GM18861 (cell line): Measurements from ENCODE around the gene TENT5C.
A peak's percentile ranks its signal among the peaks of the same experiment; 100 is the strongest.

Source experiments
- ATAC-seq: cut with Tn5 transposase; IDR thresholded peaks from one replicate; pipeline ENCODE4 v1.9.1; 2021; ENCODE audit not compliant: unreplicated experiment

Gene TENT5C

DNA sequence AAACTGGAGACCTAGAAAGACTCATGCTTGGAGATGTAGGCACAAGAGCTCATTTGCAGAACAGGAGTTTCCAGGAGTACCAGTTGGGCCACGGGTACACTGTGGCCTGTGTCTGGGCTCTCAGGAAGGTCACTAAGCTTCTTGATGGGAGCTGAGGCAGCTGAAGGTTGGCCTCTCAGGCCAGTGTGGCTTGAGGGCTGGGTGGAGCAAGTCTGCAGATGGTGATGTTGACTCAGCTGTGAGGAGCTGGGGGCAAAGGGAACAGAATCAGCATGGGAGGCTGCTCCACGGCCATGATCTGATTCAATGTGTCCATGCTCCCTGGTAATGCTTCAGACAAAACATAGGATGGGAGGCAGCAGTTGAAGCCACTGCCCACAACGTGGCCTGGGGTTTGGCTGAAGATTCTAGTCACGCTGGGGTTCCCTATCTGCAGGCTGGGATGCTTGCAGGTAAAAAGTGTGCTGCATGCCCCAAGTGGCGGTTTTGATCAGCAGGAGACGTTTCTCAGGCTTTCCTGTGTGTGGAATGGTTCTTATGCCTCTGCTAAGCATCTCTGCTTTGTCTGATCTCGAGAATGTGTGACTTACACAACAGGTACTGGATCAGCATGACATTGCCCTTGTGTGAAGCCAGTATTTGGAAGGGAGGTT lies 15.4 kb upstream of the TENT5C start:
- no peak for ATAC-seq

DNA sequence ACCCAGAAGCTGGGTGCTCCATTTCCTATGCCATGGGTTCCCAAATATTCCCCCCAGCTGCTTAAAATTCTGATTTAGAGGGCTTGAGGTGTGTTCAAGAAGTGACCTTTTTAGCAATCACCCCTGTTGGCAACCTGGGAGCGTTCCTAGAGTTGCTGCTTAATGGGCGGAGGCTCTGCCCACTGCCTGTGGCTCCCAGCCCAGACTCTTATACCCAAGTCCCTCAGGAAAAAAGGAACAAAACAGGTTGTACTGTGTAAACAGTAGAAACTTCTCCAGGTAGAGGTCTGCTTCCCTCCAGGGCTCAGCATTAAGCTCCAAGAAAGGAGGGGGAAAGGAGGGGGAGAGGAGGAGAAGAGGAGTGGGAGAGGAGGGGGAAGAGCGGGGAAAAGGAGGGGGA lies 14.6 kb upstream of the TENT5C start:
- no peak for ATAC-seq

DNA sequence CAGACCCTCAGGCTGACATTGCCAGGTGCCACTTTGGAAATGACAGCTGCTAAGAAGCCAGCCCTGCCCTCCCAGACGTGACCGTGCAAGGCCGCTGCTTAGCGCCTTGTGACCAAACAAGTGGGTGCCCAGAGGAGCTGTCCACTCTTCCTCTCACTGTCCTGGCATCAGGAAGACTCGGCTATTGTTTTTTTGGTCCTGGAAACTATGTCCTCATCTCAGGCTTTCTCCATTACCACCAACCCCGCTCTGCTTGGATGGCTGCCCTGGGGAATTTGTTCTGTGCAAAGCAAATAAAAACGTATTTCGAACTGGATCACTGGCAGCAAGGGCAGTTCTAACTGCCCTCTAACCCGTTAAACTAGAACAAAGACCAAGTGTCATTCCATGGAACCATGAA lies 13.7 kb upstream of the TENT5C start:
- no peak for ATAC-seq

DNA sequence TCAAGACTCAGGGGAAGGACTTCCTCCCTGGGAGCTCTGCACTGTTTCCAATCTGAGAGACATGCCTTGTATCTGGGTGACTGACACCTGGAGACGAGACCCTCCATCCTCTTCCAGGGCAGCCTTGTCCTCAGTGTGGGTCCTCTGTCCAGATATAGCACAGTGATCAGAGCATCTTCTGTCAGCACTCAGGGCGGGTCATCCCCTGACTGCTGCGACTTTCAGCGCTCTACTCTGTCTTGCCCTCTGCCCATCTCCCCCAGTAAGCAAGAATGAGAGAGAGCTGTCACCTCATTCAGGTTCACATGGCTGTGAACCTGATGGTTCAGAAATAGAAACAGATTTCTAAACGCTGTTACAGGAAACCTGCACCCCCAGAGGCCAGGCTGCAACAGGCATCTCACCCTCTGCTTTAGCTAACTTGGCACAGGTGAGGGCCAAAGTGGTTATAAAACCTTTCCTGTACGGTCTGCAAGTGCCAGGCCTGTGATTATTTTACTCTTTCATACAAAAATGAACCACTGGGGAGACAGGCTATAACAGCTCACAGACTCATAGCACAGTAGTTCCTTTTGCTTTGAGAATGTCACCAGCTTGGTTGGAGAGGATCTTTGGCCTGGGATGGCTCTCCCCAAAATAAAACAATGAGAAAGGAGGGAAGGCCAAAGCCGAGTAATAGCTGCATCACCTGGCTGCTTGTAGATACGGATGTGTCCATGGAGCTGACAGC lies 11.4 kb upstream of the TENT5C start:
- no peak for ATAC-seq

DNA sequence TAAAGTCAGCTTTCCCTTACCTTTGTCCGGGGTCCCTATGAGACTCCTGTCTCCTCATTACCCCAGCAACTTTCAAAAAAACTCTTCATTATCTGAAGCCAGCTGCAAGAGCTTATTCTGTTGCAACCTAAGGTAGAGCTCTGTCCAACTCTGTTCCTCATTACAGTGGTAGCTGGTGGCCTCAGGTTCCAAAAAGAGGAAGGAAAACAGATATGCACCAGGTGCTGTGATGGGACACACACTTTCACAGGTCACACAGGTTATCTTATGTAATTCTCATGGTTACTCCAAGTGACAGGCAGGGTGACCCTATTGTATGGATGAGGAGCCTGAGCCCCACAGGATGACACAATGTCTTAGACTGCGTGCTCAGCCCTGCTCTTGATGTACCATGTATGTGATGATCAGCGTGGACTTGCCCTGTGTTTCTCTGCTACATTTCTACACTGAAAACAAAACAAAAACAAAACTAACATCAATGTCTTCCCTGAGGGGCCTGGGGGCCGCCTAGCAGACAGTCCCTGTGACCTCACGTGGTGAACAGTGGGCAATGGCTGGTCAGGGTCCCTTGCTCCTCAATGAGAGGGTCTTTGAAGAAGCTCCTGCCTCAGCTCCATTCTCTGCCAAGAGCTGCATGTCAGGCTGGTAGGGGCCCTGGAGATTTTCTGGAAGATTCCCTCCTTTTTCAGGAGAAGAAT lies 9.7 kb upstream of the TENT5C start:
- no peak for ATAC-seq

DNA sequence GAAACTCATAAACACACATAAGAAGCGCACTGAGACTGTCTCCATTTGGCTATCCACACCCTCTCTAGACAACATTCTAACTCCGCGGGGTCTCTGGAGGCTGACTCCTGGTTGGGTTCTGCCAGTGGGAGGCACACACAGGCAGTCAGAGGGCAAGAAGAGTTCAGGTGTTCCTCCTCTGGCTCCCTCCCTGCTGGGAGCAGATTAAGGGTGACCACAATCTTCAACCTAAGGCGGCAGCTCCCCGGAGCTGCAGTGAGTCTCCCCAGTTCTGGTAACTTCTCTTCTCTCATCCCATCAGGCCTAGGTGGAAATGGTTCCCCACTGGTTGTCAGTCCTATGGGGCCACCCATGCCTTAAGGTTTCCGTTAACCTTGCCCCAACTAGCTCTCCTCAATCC lies 7.4 kb upstream of the TENT5C start:
- ATAC-seq: no peak

DNA sequence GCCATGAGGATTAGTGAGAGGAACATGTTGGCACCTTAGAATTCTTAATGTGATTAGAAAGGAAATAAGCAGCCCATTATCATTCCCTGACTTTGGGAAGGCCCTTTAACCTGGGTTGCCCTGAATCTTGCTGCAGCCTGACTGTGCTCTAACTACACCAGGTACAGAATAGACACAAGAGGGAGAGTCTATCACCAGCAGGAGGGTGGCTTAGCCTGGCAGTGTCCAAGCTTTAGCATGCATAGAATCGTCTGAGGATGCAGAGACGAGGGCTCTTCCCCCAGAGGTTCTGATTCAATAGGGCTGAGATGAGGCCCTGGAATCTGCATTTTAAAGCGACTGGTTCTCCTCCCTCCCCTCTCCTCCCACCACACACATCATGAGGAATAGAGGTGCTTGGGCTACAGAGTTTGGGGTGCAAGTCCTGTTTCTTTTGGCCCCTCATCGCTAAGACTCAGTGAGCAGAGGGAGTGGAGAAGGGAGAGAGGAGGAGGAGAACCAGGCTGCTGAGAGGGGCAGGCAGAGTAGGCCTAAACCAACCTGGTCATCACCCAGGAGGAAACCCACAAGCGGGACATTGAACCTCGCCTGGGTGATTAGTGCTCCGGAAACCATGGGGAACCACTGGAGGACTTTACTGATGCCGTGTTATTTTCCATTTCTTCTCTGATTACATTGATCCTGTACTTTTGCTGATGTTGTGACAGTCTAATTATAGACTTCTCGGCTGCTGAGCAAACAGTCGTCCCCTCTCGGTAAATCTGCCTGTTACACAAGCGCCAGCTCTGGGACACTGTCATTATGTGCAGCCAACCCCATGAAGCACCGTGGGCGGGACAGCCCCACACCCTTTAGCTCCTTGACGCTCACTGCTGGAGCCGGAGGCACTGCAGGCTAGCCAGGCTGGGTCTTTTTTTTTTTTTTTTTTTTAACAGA lies 6.3 kb upstream of the TENT5C start:
- no peak for ATAC-seq

DNA sequence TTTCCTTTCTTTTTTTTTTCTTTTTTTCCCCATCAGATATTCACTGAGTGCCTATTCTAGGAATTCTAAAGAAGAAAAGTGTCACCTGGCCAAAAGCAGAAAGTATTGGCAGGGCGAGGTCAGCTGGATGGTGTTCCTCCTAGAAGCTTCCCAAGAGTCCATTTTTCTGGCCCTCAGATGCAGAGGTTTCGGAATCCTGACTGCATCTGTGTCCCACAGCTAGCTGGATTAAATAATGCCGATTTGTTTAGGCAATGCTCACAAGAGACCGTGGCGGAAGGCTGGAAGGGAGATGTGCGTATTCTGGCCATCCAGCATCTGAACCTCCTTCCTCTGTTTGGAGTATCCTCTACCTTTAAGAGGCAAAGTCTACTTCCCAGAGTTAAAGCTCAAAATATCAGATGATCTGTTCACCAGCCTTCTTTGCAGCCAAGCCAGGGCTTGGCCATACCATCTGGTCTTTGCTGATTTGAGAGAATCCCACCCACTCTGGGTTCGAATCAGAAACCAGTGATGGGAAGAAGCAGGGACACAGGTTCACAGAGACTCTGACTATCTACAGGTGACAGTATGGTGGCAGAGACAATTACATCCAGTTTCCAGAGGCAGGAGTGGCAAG lies 5.4 kb upstream of the TENT5C start:
- no peak for ATAC-seq

DNA sequence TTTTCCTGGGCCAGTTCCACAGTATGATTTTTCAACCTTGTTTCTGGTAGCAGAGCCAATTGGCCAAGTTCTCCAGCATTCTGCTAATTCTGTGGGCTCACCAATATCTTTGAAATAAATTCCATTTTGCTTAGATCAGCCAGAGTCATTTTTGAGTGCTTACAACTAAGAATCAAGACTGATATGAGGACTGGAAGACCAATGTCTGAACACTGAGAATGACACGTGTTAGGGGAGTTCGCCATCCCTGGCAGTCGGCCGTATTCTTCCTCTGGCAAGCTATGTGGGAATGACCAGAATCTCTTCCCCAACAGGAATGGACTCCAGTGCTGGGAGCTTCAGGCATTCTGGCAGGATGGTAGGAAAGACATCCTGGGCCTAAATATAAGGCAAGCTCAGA lies 4.9 kb upstream of the TENT5C start:
- ATAC-seq: no peak

DNA sequence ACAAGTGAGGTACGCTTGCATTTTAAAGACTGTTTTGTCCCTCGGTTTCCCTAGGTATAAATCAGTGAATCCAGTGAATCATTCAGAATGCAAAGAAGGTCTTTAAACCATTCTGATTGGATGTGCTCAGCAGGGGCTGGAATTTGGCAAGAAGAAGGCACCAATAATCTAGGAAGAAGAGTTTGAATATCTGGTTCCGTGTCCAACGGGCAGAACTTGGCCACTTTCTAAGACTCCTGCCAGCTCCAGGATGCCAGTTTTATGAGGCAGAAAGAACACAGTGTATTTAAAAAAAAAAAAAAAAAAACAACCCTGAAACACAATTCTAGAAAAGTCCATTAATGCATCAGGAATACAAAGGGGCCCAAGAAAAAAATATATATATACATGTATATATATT lies 3.0 kb upstream of the TENT5C start:
- no peak for ATAC-seq

DNA sequence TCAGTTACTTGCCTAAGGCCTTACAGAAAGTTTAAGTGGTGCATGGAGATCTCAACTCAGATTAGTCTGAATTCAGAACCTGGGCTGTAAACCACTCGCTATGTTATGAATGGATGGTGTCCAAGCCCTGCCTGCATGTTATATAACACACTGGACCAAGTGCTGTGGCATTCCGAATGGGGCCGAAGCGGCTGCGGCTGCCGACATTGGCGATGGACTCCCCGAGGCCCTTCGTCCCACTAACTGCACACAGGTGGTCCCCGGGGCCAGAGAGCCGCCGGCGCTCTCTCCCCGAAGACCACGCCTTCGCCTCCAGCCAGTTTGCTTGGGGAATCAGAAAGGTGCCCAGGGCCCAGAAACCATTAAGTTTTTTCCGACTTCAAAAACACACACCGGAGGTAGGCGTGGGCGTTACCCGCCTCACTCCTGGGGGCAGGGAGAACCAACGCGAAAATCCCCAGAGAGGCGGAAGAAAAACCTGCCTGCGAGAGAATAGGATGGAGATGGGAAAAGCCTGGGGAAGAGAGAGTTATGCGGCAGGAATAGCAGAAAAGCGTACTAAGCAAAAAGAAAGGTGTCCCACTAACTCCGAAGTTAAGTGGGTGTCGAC lies 579 bp upstream of the TENT5C start:
- peak; percentile 24 for ATAC-seq

DNA sequence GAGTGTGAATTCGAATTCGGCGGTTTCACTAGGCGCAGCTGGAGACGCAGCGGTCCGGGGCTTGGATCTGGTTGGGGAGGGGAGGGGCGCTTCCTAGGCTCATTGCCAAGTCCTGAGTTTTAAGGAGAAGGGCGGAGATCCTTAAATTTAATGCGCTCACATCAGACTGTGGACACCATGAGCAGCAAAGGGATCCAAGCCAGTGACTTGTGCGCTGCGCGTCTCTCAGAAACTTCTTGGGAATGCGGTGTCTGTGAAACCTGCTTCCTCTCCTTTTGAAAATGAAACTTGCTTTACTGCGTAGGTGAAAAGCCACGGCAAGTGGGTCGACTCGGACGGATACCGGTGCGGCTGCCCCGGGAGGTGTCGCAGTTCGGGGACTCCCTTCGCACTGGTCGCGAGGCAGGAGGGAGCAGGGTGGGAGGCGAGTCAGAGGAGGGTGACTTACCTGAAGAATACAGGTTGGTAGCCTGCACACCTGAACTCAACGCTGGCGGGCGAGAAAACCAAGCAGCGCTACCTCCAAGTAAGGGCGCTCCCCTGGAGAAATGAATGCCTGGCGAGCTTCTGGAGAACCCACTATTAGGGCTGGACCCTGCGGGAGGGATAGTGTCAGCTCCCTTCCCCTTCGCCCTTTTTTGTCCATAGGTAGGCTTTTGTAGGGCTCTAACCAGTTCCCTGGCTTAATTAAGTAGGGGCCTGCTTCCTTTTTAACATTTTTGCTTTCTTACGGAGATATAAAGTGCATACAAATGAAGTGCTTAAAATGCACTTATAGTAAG lies 992 bp downstream of the TENT5C start:
- ATAC-seq: no peak

DNA sequence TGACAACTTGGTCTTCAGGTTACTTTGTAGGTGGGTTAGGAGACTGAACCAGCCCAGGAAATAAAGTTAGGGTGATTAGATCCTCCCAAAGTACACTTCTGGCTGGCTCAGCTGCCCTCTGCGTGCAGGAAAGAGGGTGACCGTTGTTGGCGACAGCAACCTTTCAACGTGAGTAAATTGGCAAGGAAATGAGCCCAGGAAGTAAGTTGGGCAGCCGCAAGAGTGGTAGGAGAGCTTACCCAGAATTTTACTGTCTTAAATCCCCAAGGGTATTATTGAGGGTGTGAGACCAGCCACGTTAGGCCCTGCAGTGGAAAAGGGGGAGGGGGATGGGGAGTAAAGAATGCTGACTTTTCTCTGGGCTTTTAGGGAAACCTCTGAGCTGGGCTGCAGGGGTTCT lies 1.6 kb downstream of the TENT5C start:
- ATAC-seq: no peak

DNA sequence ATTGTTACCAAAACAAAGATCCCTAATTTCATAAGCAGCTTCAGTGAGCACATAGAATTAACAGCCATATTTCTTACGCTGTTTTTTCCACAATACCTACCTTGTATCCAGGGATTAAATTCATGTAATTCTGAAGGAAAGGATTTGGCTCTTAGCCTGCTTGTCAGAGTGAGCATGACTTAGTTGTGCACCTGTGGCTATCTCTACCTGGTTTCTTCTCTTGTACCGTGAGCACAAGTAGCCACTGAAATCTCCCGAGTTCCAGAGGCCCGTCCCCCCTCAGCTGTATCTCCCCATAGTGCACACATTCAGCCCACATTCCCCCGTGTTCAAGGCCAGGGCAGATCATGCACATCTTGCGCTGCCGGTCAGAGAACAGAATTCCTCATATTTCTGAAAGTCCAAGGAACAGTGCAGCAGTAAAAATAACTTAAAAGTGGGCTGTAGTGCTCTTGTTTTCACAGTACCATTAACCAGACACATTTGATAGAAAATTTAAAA lies 2.3 kb downstream of the TENT5C start:
- ATAC-seq: no peak

DNA sequence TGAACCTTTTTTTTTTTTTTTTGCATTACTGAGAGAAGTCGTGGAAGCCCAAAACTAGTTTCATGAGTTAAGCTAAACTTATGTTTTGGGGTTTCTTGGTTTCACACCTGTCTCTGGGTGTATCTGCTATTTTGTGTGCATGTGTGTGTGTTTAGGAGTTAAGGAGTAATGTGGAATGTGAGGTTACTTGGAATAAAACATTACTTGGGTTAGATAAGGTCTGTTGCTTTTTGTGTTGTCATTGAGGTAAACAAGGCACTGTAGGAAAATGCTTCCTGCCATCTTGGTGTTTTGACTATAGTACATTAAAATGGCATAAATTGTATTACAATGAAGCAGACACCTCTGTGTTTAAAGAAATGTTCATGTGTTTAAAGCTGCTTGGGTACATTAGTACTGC lies 2.9 kb downstream of the TENT5C start:
- no peak for ATAC-seq

DNA sequence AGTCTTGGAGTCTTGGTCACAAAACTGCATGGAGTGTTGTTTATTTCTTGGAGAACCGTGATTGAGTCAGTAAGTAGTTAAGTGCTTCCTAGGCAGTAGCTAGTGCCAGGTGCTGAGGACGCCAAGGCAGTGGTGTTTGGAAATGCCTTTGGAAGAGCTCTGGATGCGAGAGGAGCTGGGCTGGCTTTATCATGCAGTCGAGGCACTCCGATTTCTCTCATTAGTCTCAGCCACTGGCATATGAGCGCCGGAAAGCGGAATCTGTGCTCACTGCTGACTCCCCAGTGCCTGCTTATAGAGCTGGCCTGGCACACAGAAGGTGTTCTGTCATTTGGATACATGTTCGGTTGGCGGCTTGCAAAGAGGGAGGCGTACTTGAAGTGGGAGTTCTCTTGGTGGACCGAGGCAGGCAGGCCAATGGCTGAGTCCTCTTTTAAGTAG lies 3.6 kb downstream of the TENT5C start:
- no peak for ATAC-seq

DNA sequence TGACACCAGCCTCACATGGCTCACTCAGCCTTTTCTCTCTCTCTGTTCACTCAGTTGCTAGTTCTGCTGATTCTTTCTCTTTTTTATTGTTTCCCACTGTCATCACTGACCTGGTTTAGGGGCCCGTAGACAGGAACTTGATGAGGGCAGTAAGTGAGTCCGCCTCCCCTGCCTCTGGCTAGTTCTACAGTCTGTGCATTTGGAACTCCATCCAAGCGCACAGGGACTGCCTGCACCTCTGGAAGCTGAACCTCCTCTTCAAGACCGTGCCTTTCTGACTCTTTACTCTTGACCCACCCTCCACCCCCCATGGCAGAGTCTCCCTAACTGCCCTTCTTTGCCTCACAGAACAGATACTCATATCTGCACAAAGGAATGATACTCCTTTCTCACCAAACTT lies 4.2 kb downstream of the TENT5C start:
- ATAC-seq: no peak

DNA sequence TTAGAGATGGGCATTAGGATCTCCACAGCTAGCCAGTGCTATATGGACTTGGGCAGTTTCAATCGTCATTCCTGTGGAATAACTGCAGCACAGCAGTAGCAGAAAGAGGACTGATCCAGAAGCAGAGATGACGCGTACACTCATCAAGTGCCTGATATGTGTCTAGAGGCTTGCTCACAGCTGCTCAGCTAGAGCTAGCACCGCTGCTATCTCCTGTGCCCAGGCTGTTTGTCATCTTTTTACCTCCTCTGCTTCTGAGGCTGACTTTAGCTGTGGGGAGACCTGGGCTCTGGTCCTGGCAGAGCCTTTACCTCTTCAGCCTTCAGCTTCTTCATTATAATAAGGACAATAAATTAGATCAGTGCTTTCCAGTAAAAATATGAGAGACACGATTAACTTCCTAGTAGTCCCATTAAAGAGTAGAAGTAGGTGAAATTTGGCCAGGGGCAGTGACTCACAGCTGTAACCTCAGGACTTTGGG lies 5.3 kb downstream of the TENT5C start:
- ATAC-seq: no peak

DNA sequence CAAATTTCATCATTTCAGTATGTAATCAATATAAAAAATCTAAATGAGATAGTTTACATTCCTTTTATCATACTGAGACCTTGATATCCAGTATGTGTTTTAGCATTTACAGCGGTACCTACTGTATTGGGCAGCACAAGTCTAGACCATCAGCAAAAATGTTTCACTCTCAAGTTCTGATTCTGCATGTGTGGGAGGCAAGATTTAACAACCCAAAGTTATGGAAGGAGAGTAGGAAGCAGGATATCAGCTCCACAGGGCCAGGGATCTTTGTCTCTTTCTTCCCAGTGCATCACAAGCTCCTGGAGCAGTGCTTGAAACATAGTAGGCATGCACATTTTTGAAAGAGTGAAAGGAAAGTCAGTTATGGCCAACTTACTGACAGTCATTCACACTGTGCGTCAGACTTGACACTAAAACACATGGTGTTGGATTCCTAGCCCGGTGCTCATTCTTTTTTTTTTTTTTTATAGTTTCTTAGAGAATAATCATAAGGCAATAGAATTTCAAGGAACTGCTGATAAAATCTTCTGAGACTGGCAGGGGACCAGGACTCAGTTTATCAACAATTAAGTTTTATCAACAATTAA lies 6.1 kb downstream of the TENT5C start:
- ATAC-seq: no peak
